Stimulated activated memory B cell treated with anti-CD40 and anti-IgM and Interleukin-4, amounts not matched to agents 10 μg/mL and 1 μg/mL and 100 μg/mL, for 72 hours (primary cell): ENCODE data around the gene CD4.
A peak's percentile ranks its signal among the peaks of the same experiment; 100 is the strongest.

Experiments used
- ATAC-seq: fragments of 150-1000 bp; cut with Tn5 transposase; 2 replicates; pipeline ENCODE4 v1.10.0; 2021
- H3K27ac Mint-ChIP-seq: one replicate; pipeline ENCODE4 v1.8.0; 2022; ENCODE audit warnings: mild to moderate bottlenecking, mixed read lengths
- H3K27me3 Mint-ChIP-seq: one replicate; pipeline ENCODE4 v1.8.0; 2022; ENCODE audit warnings: mixed read lengths
- H3K36me3 Mint-ChIP-seq: one replicate; pipeline ENCODE4 v1.8.0; 2022; ENCODE audit warnings: mixed read lengths
- H3K4me1 Mint-ChIP-seq: one replicate; pipeline ENCODE4 v1.8.0; 2022; ENCODE audit warnings: mixed read lengths
- H3K4me3 Mint-ChIP-seq: one replicate; pipeline ENCODE4 v1.8.0; 2022; ENCODE audit warnings: mild to moderate bottlenecking, moderate library complexity, mixed read lengths
- H3K9me3 Mint-ChIP-seq: one replicate; pipeline ENCODE4 v1.8.0; 2022; ENCODE audit warnings: mixed read lengths

The CD4 gene

DNA sequence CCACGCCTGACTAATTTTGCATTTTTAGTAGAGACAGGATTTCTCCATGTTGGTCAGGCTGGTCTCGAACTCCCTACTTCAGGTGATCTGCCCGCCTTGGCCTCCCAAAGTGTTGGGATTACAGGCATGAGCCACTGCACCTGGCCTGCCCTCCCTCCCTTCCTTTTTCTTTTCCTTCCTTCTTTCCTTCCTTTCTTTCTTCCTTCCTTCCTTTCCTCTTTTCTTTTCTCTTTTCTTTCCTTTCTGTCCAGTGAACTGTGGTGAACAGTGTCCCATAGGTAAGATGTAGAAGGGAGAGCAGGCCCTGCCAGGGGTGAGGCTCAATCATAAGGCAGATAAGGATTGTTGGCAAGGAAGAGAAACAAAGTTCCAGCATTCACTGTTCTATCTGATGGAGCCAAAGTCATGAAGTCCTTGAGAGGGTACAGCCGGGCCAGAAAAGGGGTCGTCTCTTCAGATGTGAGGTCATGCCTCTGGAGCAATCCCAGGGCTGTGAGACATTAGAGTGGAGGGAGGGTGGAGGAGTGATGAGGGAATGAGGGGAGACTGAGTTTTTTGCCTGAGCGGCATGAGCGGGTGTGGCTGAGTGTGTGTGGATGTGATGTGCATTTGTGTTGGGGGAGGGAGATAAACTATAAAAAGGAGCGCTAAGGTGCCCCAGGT, 32.2 kb upstream of the CD4 start:
- H3K36me3 Mint-ChIP-seq: peaks cover 5% of the 10 kb centered on the region
- no peak for ATAC-seq
- H3K9me3 Mint-ChIP-seq: no peaks in the 10 kb centered on the region
- H3K27me3 Mint-ChIP-seq: peaks cover 6% of the 10 kb centered on the region
- H3K4me3 Mint-ChIP-seq: no peak overlapping the region
- no peak overlapping the region for H3K27ac Mint-ChIP-seq
- peaks cover 21% of the 10 kb centered on the region for H3K4me1 Mint-ChIP-seq

DNA sequence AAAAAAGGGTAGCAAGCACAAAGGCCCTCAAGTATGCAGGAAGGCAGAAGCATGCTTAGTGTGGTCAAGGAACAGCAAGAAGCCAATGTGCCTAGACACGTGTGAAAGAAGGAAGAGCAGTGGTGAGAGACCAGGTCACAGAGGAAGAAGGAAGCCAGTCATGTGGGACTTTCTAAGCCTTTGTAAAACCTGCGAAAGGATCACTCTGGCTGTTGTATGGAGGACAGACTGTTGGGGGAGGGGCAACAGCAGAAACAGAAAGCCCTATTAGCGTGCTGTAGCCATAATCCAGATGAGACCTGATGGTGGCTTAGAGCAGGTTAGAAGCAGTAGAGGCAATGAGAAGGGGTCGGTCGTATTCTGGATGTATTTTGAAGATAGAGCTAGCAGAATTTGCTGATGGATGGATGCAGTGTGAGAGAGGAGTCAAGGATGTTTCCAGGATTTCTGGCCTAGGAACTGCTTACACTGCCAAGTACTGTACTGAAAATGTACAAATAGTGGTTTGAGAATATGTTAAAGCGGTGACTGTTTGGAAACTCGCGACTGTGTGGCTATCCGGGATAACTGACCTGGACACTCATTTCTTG, 30.7 kb upstream of the CD4 start:
- Mint-ChIP-seq H3K36me3 (no peaks in the 10 kb centered on the region), H3K27ac (no peak overlapping the region), H3K9me3 (no peaks in the 10 kb centered on the region), H3K4me3 (no peak overlapping the region), H3K27me3 (peaks cover 7% of the 10 kb centered on the region), H3K4me1 (peaks cover 14% of the 10 kb centered on the region)
- ATAC-seq: no peak

DNA sequence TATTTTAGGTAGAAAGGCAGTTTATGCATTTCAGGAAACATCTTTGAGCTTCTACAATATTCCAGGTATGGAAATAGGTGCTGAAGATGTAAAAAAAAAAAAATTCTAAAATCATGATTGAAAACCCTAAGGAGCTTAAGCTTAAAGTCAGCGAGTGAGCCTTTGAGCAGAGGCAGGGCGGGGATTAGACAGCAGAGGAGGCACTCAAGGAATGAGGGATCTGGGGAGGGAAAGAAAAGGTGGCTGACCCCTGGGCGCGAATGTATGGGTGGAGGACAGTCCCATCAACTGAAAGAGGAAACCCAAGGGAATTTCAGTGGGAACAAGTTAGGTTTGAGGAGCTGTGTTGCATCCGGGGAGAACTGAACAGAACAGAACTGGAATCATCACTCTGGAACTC, 29.6 kb upstream of the CD4 start:
- ATAC-seq: no peak
- Mint-ChIP-seq H3K4me3 (no peak overlapping the region), H3K4me1 (peaks cover 17% of the 10 kb centered on the region), H3K9me3 (no peaks in the 10 kb centered on the region), H3K27me3 (peaks cover 17% of the 10 kb centered on the region), H3K27ac (no peak overlapping the region), H3K36me3 (no peaks in the 10 kb centered on the region)

DNA sequence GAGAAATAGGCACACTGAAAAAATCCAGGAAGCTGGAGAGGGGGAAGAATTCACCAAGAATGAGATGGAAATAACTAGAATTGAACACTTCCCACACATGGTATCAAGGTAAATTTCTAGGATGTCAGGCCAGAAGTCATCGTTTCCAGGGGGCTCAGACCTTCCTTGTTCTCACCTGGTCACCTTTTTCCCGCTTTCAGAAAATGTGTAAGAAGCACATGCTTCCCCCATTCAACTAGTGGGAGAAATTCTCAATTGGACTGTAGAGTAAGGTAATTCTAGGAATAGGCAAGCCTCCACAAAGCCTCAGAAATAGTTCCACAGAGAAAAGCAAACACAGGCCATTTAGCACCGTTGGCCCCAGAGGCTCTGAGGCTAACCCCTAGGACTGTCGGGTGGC, 25.9 kb upstream of the CD4 start:
- peaks cover 45% of the 10 kb centered on the region for H3K27me3 Mint-ChIP-seq
- ATAC-seq: no peak
- H3K4me1 Mint-ChIP-seq: peaks cover 39% of the 10 kb centered on the region
- H3K4me3 Mint-ChIP-seq: no peak overlapping the region
- no peaks in the 10 kb centered on the region for H3K9me3 Mint-ChIP-seq
- H3K27ac Mint-ChIP-seq: no peak overlapping the region
- no peaks in the 10 kb centered on the region for H3K36me3 Mint-ChIP-seq

DNA sequence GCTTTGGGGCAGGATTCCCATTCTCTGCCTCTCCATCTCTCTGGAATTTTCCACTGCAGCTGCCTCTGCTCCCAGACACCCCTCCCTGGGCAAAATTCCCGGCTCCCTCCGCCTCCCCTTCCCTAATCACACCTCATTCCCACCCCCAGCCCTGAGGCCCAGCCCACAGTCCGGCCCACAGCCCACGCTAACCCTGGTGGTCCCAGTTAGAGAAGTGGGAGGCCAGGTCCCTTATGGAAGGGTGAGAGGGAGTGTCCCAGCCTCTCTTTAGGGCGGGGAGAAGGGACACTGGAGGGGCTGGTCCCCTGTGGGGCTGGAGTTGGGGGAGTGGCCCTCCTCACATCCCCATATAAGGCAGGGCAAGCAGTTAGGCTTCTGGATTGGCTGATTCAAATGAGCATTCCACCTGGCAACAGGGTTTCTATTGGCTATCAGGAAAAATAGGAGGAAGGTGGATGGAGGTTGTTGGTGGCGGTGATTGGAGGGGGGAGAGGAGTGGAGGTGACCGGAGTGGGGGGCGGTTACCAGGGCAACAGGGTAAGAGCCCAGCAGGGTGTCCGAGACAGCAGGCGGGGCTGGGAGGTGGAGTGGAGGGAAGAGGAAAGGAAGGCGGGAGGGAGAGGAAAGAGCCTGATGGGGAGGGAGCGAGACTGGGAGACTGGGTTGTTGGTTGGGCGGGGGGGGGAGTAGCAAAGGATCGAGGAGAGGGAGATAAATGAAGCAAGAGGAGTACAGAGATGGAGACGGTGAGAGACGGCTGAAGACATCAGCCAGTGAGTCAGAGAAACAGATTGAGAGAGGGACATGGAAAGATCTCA, 25.1 kb upstream of the CD4 start:
- H3K4me1 Mint-ChIP-seq: peaks cover 33% of the 10 kb centered on the region
- peak overlapping the region; percentile 19 for H3K27ac Mint-ChIP-seq
- H3K4me3 Mint-ChIP-seq: peak overlapping the region; percentile 35
- H3K27me3 Mint-ChIP-seq: peaks cover 53% of the 10 kb centered on the region
- no peaks in the 10 kb centered on the region for H3K36me3 Mint-ChIP-seq
- peak; percentile 84 for ATAC-seq
- H3K9me3 Mint-ChIP-seq: no peaks in the 10 kb centered on the region

DNA sequence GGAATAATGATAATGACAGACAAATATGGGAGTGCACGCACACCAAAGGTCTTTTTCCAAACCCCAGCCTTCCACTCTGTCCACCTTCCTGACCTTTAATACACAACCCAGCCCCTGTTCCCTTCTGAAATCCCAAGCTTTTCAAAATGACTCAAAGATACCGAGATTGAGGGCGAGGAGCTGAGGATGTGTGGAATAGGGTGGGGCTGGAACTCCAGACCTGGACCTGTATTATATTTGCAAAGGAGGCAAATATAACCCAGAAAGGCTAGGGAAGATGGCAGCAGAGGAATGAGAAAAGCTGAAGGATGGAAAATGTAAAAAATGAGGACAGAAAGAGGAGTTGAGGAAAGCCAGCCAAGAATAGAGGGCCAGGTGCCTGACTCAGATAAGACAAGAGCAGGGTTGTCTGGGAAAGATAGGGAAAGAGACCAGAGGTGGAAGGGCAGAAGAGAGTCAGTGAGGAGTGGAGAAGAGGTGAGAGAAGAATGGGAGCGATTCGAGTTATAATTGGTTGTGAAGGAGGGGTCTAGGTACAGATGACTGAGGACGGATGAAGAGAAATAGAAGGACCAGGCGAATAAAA, 24.2 kb upstream of the CD4 start:
- H3K4me3 Mint-ChIP-seq: peak overlapping the region; percentile 47
- peaks cover 33% of the 10 kb centered on the region for H3K4me1 Mint-ChIP-seq
- H3K36me3 Mint-ChIP-seq: no peaks in the 10 kb centered on the region
- no peak for ATAC-seq
- H3K27me3 Mint-ChIP-seq: peaks cover 62% of the 10 kb centered on the region
- H3K9me3 Mint-ChIP-seq: no peaks in the 10 kb centered on the region
- H3K27ac Mint-ChIP-seq: no peak overlapping the region

DNA sequence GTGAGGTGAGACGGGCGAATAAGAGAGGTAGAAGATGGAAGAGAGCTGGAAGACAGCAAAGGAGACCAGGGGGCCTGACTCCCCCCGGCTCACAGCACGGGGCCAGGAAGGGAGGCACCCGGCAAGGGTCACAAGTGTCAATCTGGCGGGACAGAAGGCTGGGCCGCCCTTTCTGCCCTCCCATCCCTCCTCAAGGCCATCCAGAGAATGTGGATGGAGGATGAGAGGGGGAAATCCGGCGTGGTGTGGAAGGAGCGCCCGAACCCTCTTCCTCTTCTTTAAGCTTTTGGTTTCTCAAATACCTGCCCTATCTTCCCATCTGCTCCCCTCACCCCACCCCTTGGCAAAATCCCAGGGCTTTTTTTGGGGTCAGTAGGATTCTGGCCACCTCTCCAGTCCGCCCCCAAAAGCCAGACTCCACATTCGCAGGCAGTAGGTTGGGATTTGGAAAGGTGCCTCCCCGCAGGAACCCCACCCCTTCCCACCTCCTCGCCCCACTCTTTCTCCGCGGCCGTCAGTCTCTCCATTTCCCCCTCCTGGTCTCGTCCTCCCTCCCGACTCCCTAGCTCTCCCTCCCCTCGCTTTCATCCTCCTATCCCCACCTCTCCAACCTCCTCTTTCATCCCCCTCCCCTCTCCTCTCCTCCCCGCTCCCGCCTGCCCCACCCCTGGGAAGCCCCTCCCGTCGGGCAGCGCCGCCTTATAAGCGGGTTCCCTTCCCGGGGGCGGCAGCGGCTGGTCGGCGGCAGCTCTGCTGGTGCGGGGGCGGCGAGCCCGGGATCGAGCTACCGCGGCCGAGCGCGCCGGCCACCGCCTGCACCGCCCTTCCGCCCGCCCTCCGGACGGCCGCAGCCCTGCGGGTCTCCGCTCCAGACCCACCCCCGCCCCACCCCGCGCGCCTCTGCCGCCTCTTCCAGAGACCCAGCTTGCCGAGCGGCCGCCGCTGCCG, 23.4 kb upstream of the CD4 start, which contains the start of gene PTMS:
Gene PTMS (plus strand): TSS at position 730 of the 948 bp plus-strand sequence. CDS start 343 bp downstream, outside the sequence.
- peak within 1 kb of the TSS; percentile 61 for H3K27ac Mint-ChIP-seq
- H3K9me3 Mint-ChIP-seq: no peaks in the 10 kb centered on the region
- H3K4me1 Mint-ChIP-seq: peaks cover 33% of the 10 kb centered on the region
- H3K36me3 Mint-ChIP-seq: no peaks in the 10 kb centered on the region
- H3K27me3 Mint-ChIP-seq: peaks cover 70% of the 10 kb centered on the region
- peak; percentile 13 for ATAC-seq
- H3K4me3 Mint-ChIP-seq: peak within 1 kb of the TSS; percentile 89

DNA sequence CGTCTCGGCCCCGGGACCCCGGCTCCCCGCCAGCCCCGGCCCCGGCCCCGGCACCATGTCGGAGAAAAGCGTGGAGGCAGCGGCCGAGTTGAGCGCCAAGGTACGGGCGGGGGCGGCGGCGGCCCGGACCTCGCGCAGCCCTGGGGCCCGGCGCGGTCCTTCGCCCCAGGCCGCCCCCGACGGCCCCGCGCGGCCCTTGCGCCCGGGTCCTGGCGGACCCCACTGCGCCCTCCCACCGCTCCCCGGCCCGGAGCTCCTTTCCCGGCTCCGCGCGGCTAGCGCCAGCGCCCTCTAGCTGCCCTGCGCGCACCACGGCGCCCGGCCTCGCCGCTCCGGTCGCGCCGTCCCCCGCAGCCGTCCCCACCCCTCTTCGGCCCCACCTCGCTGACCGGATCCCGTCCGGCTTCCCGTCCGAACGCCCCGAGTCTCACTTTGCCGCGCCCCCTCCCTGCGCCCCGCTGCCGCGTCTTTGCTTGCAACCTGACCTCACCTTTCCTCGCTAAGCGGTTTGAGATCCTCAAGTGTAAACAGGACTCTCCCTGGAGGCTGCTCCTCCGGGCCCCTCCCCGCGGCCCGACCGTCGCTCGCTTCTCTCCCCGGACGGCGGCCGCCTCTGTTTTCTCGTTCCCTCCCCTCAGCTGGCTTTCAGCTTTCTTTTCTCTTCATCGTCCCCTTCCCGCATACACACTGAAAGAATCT, 22.5 kb upstream of the CD4 start:
- Mint-ChIP-seq H3K27ac (peak overlapping the region; percentile 61), H3K36me3 (no peaks in the 10 kb centered on the region), H3K4me1 (peaks cover 36% of the 10 kb centered on the region), H3K4me3 (peak overlapping the region; percentile 89), H3K27me3 (peaks cover 76% of the 10 kb centered on the region), H3K9me3 (no peaks in the 10 kb centered on the region)
- peak; percentile 79 for ATAC-seq

DNA sequence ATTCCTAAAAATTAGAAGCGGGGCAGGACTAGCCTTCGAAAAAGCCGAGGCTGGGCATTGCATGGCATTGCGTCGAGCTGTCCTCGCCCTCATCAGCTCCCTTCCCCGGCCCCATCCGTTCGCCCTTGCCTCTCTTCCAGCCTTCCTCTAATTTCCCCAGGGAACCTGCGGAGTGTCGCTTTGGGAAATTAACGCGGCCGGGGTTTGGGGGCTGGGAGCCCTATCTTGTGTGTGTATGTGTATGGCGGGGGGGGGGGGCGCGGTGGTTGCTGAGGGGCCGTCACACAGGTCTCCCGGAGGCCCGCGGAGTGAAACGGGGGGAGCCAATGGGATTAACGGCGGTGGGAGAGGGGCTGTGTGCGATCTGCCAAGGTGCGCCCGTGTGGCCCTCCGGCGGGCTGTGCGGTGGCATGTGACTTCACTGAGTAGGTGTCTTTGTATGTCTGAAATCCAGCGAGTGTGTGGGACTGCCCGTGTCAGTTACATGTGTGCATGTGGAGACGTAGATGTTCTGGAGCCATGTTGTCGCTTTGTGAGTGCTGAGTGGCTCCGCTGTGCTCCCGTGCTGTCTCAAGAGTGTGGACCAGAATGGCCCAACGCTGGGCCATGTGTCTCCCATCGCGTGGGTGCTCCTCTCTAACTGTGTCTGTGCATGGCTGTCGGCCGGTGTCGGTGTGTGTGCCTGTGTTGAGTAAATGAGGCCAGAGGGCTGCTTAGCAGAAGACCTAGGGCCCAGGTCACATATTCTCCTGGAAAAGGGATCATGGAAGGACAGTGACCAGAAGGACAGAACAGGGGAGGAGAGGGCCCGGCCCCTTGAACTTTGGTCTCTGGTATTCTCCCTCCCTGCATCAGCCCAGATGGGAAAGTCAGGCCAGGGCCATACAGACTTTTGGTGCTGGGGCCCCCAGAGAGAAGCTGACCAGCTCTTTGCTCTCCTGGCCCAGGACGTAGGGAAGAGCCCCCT, 21.7 kb upstream of the CD4 start:
- Mint-ChIP-seq H3K9me3 (no peaks in the 10 kb centered on the region), H3K36me3 (no peaks in the 10 kb centered on the region), H3K4me3 (peak overlapping the region; percentile 89), H3K27ac (peak overlapping the region; percentile 61), H3K27me3 (peaks cover 79% of the 10 kb centered on the region), H3K4me1 (peaks cover 44% of the 10 kb centered on the region)
- no peak for ATAC-seq

DNA sequence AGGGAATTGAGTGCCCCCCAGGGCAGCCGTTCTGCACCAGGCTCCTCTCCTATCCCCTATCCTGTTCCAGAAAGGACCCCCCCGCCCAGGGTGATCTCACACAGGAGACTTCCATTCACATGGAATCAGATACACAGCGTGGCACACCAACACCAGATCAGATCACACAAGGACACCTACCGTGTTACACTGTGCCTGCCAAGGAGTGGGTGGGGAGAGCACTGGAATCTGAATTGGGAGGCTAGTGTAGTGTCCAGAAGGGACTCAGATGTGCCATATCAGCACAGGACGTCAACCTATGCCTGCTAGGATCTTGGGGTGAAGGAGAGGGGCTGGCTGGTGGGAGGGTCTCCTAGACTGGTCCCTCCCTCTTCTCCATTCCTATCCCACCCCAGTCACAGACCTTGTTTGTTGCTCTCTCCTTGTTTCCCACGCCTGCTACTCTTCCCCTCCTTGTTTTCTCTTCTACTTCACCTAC, 20.9 kb upstream of the CD4 start:
- H3K27me3 Mint-ChIP-seq: peaks cover 87% of the 10 kb centered on the region
- no peak for ATAC-seq

DNA sequence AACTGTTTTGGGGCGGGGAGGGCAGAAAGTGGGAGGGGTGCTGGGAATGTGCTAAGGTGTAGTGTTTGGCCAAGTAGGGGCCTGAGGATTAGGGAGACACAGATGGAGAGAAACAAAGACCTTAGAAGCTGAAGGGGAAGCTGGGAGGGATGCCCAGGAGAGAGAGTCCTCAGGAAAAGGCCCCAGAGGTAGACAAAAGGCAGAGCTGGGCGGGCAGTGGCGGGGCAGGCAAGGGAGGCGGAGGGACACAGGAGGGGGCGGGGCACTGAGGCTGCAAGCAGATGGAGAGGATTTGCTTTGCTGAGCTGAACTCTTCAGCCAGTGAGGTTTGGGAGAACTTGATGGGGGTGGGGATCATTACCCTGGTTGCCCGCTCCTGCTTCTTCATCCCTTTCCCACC, 20.3 kb upstream of the CD4 start:
- no peak for ATAC-seq
- H3K27me3 Mint-ChIP-seq: peaks cover 89% of the 10 kb centered on the region
- H3K4me1 Mint-ChIP-seq: peaks cover 53% of the 10 kb centered on the region
- no peak overlapping the region for H3K4me3 Mint-ChIP-seq
- no peaks in the 10 kb centered on the region for H3K36me3 Mint-ChIP-seq
- H3K27ac Mint-ChIP-seq: no peak overlapping the region
- no peaks in the 10 kb centered on the region for H3K9me3 Mint-ChIP-seq

More for the DNA sequence above, 20.9 kb upstream of the CD4 start:
- Mint-ChIP-seq H3K27ac (no peak overlapping the region), H3K9me3 (no peaks in the 10 kb centered on the region), H3K4me1 (peaks cover 53% of the 10 kb centered on the region), H3K4me3 (no peak overlapping the region), H3K36me3 (no peaks in the 10 kb centered on the region)

DNA sequence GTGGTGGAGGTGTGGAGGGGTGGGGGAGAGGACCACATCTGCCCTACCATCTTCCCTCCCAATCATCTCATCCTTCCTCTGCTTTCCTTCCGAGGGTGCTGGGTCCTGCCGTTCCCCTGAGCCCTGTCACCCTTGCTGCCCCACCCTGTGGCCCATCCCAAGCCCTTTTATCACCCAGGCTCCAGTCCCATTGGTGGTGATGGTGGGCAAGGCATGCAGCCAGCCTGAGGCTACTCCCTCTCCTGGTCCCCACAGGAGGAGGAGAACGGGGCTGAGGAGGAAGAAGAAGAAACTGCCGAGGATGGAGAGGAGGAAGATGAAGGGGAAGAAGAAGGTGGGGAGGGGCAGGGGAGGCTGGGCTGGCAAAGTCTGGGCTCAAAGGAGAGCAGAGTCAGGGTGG, 19.7 kb upstream of the CD4 start:
- Mint-ChIP-seq H3K27me3 (peaks cover 89% of the 10 kb centered on the region), H3K4me1 (peaks cover 53% of the 10 kb centered on the region), H3K36me3 (no peaks in the 10 kb centered on the region), H3K9me3 (no peaks in the 10 kb centered on the region), H3K4me3 (no peak overlapping the region), H3K27ac (no peak overlapping the region)
- ATAC-seq: no peak

DNA sequence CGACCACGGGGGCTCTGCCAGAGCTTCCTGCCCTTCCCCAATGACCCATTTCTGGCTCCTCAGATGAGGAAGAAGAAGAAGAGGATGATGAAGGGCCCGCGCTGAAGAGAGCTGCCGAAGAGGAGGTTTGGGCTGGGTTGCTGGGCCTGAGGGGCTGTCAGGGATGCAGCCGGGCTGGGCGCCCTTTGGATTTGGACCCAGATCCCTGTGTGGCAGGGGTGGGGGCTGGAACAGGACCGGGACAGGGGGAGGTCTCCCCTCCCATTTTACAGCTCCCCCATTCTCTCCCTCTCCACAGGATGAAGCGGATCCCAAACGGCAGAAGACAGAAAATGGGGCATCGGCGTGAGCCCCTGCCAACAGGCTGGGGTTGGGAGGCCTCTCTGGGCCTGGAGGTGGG, 19.2 kb upstream of the CD4 start:
- H3K27me3 Mint-ChIP-seq: peaks cover 89% of the 10 kb centered on the region
- no peak overlapping the region for H3K27ac Mint-ChIP-seq
- no peaks in the 10 kb centered on the region for H3K36me3 Mint-ChIP-seq
- no peak for ATAC-seq
- H3K9me3 Mint-ChIP-seq: no peaks in the 10 kb centered on the region
- no peak overlapping the region for H3K4me3 Mint-ChIP-seq
- H3K4me1 Mint-ChIP-seq: peaks cover 53% of the 10 kb centered on the region
